GM18867 (cell line): ENCODE measurements around the gene CDS2.

ENCODE experiments used
- ATAC-seq: cut with Tn5 transposase; IDR thresholded peaks from one replicate; pipeline ENCODE4 v1.9.1; 2021; ENCODE audit warnings: mild to moderate bottlenecking, moderate library complexity; ENCODE audit not compliant: unreplicated experiment

CDS2 gene

GRCh38 chr20:5150226-5151076, 23.6 kb downstream of the CDS2 start:
- ATAC-seq: no peak

- ATAC-seq: no peak
Measured at GRCh38 chr20:5153152-5153467, 26.3 kb downstream of the CDS2 start.

GRCh38 chr20:5153612-5154542, 27.1 kb downstream of the CDS2 start:
- ATAC-seq: no peak

- ATAC-seq: no peak
Measured at GRCh38 chr20:5154543-5154925, 27.7 kb downstream of the CDS2 start.

GRCh38 chr20:5155404-5155803, 28.6 kb downstream of the CDS2 start:
- no peak for ATAC-seq

- no peak for ATAC-seq
Measured at GRCh38 chr20:5156675-5157448, 30.1 kb downstream of the CDS2 start.

GRCh38 chr20:5159928-5160327, 33.1 kb downstream of the CDS2 start:
- no peak for ATAC-seq

- no peak for ATAC-seq
Measured at GRCh38 chr20:5160882-5161281, 34.1 kb downstream of the CDS2 start.

- no peak for ATAC-seq
Measured at GRCh38 chr20:5161536-5162164, 34.8 kb downstream of the CDS2 start.

GRCh38 chr20:5164645-5165625, 38.1 kb downstream of the CDS2 start:
- ATAC-seq: no peak

GRCh38 chr20:5168651-5169396, 42.0 kb downstream of the CDS2 start:
- ATAC-seq: no peak

GRCh38 chr20:5170341-5170740, 43.5 kb downstream of the CDS2 start:
- no peak for ATAC-seq

GRCh38 chr20:5171064-5171789, 44.4 kb downstream of the CDS2 start:
- ATAC-seq: no peak

GRCh38 chr20:5171790-5172164, 45.0 kb downstream of the CDS2 start:
- peak; percentile 39 for ATAC-seq

- ATAC-seq: peak; percentile 75
Measured at GRCh38 chr20:5172167-5172601, 45.4 kb downstream of the CDS2 start.

- ATAC-seq: no peak
Measured at GRCh38 chr20:5172903-5173463, 46.2 kb downstream of the CDS2 start.

GRCh38 chr20:5173751-5174150, 46.9 kb downstream of the CDS2 start:
- ATAC-seq: no peak

GRCh38 chr20:5177071-5177470, 50.3 kb downstream of the CDS2 start:
- no peak for ATAC-seq
